GM21717 (cell line): Measurements from ENCODE around the gene XIAP.
A peak's percentile ranks its signal among the peaks of the same experiment; 100 is the strongest.
"Not testable (repeated sequence)": the region's sequence is repeated elsewhere in the genome, so short reads cannot be mapped to it uniquely, and the experiment has no call there.

Source experiments
- ATAC-seq: cut with Tn5 transposase; IDR thresholded peaks from one replicate; pipeline ENCODE4 v1.9.1; 2021; ENCODE audit warnings: mild to moderate bottlenecking, moderate library complexity; ENCODE audit not compliant: unreplicated experiment

XIAP gene

DNA sequence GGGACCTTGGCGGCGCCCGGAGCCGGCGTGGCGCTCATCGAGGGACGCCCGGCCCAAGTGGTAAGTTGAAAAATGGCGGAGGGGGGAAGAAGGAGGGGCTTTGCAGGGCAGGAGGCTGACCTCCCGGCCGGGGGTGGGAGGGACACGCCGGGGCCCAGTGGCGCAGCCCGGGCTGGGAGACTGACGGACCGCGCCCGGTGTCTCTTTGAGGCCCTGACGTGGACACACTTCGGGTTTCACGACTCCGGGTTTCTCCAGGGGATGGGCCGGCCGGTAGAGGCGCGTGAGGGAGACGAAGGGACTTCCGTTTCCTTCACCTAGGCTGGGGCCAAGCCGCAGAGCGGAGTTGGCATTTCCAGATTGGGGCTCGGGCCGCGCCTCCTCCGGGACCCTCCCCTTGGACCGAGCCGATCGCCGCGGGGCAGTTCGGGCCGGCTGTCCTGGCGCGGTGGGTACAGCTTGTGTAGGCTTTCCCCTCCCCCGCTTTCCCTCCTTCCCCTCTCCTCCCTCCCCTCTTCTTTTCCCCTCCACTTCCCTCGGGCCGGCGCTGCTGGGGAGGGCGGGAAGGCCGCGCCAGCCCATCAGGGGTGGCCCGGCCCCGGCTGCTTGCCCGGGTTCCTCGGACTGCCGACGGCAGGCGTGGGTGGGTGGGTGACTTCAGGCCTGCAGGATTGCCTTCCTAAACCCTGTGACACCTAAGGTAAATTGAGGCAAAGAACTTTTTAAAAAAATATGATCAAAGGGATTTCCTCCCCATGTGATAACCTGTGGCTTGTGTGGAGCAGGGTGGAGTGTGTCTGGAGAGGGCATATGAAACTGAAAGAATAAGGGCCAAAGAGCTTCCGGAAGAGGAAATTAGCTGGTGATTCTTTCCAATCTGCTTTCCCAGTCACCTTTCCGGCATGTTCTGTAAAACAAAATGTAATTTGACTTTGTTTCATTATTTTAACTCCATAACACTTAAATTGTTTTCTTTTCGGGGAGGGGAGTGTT lies at the start of gene XIAP:
XIAP (plus strand) TSS at position 208 of the 993 bp plus-strand sequence. CDS start 25,610 bp downstream, outside the sequence.
- peak; percentile 71 for ATAC-seq

DNA sequence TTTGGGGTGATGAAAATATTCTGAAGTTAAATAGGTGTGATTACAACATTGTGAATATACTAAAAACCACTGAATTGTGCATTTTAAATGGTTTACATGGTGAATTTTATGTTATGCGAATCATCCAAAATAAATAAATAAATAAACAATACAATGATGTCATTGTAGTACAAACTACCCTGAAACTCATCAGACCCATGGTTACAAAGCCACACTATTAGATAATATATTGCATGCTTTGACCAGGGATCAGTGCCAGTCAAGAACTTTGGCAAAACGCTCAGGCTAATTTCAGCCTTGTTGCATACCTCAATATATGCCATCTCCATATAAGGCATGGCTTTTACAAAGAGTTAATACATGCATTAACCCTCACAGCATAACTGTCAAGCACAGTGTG lies 45.5 kb upstream of the XIAP start:
- no peak for ATAC-seq

DNA sequence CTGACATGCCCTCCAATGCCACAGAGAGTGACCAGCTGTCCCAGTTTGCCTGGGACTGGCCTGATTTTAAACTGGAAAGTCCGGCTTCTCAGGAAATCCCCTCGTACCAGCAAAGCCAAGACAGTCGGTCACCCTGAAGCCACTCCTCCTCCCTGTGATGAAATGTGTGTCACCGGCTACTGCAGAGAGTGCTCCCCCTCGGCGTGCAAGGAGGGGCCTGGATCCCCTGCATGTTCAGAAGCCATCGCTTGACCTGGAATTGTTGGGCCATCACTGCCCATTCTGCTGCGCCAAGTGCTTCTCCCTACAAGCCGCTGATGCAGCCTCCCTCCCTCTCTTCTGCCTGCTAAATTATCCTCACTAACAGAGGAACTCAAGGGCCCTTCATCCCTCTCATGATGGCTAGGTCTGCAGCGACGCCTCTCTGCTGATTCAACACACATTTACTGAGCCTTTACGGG lies 44.9 kb upstream of the XIAP start:
- not testable (repeated sequence) for ATAC-seq

DNA sequence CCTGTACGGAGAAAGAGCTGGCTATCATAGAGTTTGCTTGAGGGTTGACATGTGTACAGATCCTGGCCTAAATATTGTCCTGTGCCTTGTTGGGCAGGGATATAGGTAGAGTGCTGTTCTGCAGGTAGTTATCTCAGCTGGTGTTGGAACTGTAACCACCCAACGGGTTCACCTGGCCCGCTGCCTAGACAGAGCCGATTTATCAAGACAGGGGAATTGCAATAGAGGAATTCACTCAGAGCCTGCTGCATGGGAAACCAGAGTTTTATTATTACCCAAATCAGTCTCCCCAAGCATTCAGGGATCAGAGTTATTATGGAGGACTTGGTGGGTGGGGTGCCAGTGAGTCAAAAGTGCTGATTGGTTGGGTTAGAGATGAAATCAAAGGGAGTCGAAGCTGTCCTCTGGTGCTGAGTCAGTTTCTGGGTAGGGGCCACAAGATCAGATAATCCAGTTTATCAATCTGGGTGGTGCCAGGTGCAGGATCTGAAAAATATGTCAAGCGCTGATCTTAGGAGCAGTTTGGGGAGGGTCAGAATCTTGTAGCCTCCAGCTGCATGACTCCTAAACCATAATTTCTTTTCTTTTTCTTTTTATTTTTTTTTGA lies 42.5 kb upstream of the XIAP start:
- no peak for ATAC-seq

DNA sequence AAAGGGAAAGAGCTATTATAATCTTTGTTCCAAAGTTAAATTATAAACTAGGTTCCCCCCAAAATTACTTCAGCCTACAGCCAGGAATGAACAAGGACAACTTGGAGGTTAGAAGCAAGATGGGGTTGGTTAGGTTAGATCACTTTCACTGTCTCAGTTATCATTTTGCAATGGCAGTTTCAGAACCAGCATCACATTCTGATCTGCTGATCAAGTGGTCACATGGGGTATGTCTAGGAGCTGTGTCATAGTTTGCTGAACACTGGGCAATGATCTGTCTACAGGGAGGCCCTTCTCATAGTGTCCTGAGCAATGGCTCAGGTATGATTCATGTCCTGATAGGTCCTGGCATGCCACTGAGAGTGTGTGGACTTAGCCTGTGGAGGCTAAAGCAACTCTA lies 41.6 kb upstream of the XIAP start:
- ATAC-seq, result no peak

DNA sequence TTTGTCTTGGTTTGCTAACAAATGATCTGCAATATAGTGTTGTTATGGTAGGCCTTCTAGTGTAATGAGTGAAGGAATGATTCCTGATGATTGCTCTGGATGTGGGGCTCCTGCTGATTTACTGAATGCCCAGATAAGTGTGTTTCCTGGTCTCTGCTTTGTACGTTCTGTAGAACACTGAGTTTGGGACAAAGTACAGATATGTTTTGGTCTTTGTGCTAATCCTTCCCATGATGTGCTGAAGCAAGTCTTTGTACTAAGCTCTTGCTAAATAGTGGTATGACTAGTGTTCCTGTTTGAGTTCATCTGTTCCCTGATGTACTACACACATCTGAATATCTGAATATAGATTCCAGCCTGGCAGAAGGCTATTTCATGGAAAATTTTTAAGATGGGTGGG lies 36.9 kb upstream of the XIAP start:
- no peak for ATAC-seq

DNA sequence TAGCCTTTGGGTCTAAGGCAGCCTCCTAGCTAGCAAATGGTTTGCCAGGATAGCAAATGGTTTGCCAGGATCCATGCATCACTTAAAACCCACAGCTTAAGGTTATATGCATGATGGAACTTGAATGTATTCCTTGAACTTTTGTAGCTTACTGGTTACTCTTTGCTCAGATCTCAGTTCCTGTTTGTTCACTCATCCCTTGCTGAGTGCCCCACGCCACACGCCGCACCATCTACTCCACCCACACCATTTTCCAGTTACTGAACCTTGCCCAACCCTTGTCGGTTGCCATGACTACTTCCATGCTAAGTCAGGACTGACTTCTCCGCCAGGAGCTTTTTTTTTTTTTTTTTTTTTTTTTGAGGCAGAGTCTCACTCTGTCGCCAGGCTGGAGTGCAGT lies 29.5 kb upstream of the XIAP start:
- ATAC-seq, result peak; percentile 92

DNA sequence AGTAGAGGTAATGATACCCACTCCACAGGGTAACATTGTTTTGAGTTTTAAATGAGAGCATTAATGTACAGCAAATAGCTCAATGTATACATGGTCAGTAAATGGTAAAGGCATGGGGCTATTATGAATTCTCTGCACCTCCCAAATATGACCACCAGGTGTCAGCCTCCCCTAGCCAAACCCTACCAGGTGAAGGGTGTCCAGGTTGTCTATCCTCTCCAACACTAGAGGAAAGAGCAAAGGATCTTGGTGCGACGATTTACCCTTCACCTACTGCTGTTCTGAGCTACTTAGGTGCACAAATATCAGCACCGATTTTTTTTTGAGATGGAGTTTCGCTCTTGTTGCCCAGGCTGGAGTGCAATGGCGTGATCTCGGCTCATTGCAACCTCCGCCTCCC lies 26.5 kb upstream of the XIAP start:
- peak; percentile 81 for ATAC-seq

DNA sequence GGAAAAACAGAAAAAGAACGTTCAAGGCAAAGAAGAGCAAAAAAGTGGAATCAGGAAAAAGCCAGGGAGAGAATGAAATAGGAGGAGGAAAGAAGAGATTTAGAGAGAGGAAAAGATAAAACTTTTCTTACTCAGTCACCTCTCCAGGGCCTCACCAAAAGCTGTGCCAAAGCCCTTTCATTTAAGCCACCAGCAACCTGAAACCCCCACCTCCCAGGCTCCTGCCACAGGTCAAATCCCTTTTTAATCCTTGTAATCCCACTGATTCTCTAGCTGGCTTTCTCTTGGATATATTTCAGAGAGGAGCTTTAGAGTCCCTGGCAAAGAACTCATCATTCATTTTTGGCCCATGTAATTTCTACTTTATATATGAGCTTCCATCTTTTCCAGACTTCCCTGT lies 25.7 kb upstream of the XIAP start:
- no peak for ATAC-seq

DNA sequence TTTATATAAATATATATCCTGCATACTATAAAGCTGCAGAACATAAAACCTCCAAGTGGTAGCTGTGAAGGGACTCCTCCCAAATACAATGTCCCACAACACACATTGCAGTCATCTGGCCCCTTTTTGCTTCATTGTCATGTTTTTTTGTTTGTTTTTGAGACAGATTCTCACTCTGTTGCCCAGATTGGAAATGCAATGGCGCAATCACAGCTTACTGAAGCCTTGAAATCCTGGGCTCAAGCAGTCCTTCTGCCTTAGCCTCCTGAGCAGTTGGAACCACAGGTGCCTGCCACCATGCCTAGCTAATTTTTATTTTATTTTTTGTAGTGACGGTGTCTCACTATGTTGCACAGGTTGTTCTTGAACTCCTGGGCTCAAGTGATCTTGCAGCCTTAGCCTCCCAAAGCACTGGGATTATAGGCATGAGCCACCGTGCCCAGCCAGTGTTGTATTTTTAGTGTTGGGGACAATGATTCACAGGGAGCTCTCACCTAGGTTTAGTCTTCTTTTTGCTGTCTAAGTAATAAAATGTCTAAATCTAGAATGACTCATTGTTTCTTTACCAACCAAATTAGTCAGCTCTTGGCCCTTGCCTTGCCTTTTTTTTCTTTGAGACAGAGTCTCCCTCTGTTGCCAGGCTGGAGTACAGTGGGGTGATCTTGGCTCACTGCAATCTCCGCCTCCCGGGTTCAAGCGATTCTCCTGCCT lies 24.0 kb upstream of the XIAP start:
- no peak for ATAC-seq

DNA sequence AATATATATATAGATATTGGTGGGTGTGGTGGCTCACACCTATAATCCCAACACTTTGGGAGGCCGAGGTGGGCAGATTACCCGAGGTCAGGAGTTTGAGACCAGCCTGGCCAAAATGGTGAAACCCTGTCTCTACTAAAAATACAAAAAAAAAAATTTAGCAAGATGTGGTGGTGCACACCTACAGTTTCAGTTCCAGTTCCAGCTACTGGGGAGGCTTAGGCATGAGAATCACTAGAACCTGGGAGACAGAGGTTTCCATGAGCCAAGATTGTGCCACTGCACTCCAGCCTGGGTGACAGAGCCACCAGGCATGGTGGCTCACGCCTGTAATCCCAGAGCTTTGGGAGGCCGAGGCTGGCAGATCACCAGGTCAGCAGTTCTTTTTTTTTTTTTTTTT lies 14.7 kb upstream of the XIAP start:
- not testable (repeated sequence) for ATAC-seq

DNA sequence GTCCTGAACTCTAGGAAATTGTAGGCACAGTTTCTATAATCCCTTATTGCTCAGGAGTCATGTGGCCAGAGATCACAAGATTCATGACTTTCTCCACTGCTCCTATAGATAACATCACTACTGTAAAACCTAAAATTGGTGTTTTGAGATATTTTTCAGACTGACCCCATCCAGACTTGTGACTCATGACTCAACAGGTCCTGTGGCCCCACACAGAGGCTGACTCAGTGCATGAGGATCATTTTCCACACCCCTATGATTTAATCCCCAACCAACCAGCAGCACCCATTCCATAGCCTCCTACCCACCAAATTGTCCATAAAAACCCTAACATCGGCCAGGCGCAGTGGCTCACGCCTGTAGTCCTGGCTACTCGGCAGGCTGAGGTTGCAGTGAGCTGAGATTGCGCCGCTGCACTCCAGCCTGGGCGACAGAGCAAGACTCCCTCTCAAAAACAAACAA lies 13.2 kb upstream of the XIAP start:
- ATAC-seq, result no peak

DNA sequence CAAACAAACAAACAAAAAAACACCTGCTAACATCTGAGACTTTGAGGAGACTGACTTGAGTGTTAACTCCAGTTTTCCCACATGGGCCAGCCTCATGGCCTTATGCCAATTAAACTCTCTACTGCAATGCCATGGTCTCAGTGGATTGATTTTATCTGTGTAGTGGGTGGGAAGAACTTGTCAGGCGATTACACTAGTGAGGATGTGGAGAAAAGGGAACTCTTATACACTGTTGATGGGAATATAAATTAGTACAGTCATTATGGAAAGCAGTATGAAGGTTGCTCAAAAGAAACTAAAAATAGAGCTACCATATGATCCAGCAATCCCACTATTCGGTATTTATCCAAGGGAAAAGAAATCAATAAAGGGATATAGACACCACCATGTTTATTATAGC lies 12.8 kb upstream of the XIAP start:
- no peak for ATAC-seq

DNA sequence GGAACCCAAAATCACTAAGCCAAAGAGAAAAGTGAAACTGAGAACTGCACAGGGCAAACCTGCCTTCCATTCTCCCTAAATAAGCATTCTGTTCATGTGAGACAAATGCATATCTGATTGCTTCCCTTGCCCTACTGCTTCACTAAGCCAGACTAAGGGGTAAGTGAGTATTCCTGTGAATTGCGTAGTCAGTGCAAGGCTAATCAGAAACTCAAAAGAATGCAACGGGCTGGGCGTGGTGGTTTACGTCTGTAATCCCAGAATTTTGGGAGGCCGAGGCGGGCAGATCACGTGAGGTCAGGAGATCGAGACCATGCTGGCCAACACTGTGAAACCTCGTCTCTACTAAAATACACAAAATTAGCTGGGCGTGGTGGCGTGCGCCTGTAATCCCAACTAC lies 10.8 kb upstream of the XIAP start:
- no peak for ATAC-seq

DNA sequence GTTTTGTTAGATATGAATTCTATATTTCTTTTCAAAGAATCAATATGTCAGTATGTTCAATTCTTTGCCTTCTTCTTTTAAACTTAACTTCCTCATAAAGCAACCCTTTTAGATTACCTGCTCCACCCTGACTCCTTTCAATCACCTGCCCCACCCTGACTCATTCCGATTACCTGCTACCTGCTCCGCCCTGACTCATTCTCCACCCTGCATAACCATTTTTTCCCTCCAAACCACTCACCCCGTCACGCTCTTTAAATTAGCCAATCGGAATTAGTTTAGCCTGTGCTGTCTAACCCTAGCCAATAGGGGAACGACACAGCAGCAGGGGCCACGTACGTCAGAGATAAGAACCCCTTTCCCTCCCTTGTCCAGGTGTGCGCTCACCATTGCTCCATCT lies 9.9 kb upstream of the XIAP start:
- not testable (repeated sequence) for ATAC-seq

DNA sequence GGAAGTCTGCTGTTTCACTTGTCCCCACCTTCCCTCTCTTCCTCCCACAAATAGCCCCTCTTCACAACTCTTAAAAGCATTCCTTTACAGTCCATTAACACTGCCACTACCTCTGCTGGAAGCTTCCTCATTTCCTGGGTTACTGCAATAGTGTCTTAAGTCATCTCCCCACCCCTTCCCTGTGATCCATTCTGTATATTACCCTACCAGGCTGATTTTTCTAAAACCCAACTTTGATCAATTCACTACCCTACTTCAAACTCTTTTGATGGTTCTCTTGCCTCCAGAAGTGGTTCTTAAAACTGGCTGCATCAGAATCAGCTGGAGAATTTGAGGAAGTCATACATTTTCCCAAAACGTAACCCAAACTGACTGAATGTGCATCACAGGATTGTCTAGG lies 8.8 kb upstream of the XIAP start:
- ATAC-seq, result no peak

DNA sequence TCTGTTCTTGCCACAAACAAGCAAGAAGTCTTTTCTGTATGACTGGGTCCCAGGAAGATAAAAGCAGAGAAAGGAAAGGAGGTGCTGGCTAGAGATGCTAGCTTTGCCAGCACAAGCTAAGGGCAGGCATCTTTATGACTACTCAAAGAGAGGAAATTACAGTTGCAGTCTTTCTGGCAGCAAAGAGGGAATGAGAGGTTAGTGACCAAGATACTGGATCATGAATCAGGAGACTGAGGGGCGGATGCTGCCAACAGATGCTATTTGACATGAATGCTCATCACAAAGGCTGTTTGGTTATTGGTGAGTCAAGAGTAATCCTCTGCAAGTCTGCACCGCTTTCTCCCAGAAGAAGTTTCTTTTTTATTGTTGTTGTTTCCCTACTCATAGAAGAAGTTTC lies 5.5 kb upstream of the XIAP start:
- no peak for ATAC-seq

DNA sequence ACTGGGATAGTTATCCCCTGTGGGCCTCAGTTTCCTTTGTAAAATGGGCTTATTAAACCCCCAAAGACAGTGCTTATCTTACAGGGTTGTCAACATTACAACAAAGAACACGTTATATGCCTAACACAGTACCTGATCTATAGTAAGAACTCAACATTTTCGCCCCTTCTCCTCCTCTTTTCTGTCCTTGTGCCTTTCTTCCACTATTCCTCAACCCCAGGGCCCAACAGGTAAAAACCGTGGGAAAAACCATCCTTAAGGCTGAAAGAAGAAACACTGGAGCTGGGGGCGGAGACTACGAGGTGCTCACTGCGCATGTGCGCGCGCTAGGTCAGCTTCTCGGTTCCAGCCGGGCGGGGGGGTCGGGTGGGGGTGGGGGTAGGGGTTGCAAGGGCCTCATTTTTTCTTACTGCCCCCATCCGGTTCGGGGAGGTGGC lies 426 bp upstream of the XIAP start:
- peak; percentile 4 for ATAC-seq

DNA sequence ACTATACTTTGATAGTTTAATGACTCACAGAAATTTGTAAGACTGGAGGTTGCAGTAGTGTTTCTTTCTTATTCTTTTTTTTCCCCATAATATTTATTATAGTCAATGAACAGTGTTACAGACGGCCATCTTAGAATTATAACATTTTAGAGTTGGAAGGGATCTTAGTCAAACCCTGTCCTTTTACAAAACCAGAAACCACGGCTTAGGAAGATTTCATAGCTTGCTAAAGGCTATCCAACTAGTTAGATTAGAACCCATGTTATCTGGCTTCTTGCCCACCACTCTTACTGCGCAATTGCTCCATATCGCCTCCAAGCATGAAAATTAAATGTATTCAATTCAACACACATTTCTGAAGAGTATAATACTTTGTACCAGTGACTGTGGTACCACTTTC lies 1.1 kb downstream of the XIAP start:
- no peak for ATAC-seq

DNA sequence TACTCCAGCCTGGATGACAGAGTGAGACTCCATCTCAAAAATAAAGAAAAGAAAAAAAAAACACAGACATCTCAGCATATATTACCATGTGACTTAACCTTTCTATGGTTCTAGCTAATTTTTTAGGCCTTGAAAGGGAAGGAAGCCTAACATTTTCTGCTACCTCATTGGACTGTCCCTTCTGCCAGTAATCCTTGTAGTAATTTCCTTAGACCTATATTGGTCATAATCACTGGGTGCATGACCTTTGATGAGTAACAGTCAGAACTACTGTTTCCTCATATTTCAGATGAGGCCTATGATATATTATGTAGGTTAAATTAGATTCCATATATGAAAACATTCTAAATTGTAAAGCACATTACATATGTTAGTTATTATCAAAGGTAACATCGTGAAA lies 9.6 kb downstream of the XIAP start:
- ATAC-seq, result peak; percentile 56

DNA sequence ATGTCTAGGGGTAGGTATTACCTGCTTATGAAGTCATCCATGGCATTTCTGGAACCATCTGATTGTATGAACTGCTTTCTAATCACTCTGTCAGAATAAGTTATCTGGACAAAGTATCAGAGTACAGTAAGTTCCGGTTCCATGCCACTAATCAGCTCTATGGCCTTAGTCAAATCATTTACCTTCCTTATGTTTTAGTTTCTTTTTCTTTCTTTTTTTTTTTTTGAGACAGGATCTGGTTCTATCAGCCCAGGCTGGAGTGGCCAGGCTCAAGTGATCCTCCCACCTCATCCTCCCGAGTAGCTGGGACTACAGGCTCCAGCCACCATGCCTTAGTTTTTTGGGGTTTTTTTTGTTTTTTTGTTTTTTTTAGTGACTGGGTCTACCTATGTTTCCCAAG lies 11.5 kb downstream of the XIAP start:
- ATAC-seq, result no peak
